IPS DF 19.7 (cell line): ENCODE data around the gene HDGFL3.

ENCODE experiments used
- DNase-seq: peaks from one replicate; pipeline ENCODE4 v3.0.0-alpha.2; 2013; ENCODE audit warnings: low read depth, low spot score

The HDGFL3 gene

GRCh38 chr15:83129791-83130190 is 77.8 kb downstream of the HDGFL3 start:
- no peak for DNase-seq

GRCh38 chr15:83127547-83128150 is 80.0 kb downstream of the HDGFL3 start:
- DNase-seq, result no peak

GRCh38 chr15:83123529-83123928 is 84.1 kb downstream of the HDGFL3 start:
- DNase-seq, result no peak

- DNase-seq, result no peak
Observed at GRCh38 chr15:83119968-83120581, 87.5 kb downstream of the HDGFL3 start.

GRCh38 chr15:83118968-83119367 is 88.7 kb downstream of the HDGFL3 start:
- DNase-seq, result no peak

- no peak for DNase-seq
Observed at GRCh38 chr15:83118291-83118827, 89.3 kb downstream of the HDGFL3 start.

GRCh38 chr15:83115831-83116565 is 91.6 kb downstream of the HDGFL3 start:
- no peak for DNase-seq

GRCh38 chr15:83115410-83115809 is 92.2 kb downstream of the HDGFL3 start:
- no peak for DNase-seq

- DNase-seq, result no peak
Observed at GRCh38 chr15:83114856-83115255, 92.8 kb downstream of the HDGFL3 start.

- no peak for DNase-seq
Observed at GRCh38 chr15:83113881-83114674, 93.5 kb downstream of the HDGFL3 start.

GRCh38 chr15:83112956-83113299 is 94.7 kb downstream of the HDGFL3 start:
- DNase-seq, result no peak

GRCh38 chr15:83112233-83112955 is 95.2 kb downstream of the HDGFL3 start:
- DNase-seq, result no peak

- DNase-seq, result no peak
Observed at GRCh38 chr15:83111149-83111548, 96.5 kb downstream of the HDGFL3 start.

GRCh38 chr15:83110381-83110780 is 97.2 kb downstream of the HDGFL3 start:
- no peak for DNase-seq

- DNase-seq, result no peak
Observed at GRCh38 chr15:83109532-83109931, 98.1 kb downstream of the HDGFL3 start.

- DNase-seq, result no peak
Observed at GRCh38 chr15:83108266-83109219, 99.1 kb downstream of the HDGFL3 start.

GRCh38 chr15:83107841-83108181 is 99.8 kb downstream of the HDGFL3 start:
- DNase-seq, result no peak

GRCh38 chr15:83106994-83107840 is 100.4 kb downstream of the HDGFL3 start, which contains the start of gene TM6SF1:
Gene TM6SF1 (plus strand): TSS chr15:83107645. CDS start chr15:83107681, 36 bp downstream.
- no peak for DNase-seq

GRCh38 chr15:83105440-83105839 is 102.2 kb downstream of the HDGFL3 start:
- DNase-seq, result no peak
